Trophoblast cell (in vitro differentiated cells and primary cell): Measurements from ENCODE around the gene DNAJC17.

ENCODE experiments used
- DNase-seq, 2 donors: peaks; one replicate each; pipeline ENCODE4 v3.0.0-alpha.2; 2016
- H2AFZ ChIP-seq: 2 replicates; pipeline ENCODE4 v1.6.1; 2013; ENCODE audit warnings: low read length, moderate library complexity, mild to moderate bottlenecking; ENCODE audit not compliant: insufficient read depth, poor library complexity
- H2AK5ac ChIP-seq: 2 replicates; pipeline ENCODE4 v1.6.1; 2013; ENCODE audit warnings: mild to moderate bottlenecking, low read length
- H2BK120ac ChIP-seq: 2 replicates; pipeline ENCODE4 v1.6.1; 2013; ENCODE audit warnings: low read length, mild to moderate bottlenecking, moderate library complexity; ENCODE audit not compliant: insufficient read depth, poor library complexity
- H2BK12ac ChIP-seq: 2 replicates; pipeline ENCODE4 v1.6.1; 2013; ENCODE audit warnings: mild to moderate bottlenecking, low read length, moderate library complexity
- H2BK5ac ChIP-seq: 2 replicates; pipeline ENCODE4 v1.6.1; 2013; ENCODE audit warnings: low read length, low read depth, moderate library complexity, mild to moderate bottlenecking; ENCODE audit not compliant: poor library complexity
- H3K14ac ChIP-seq: 2 replicates; pipeline ENCODE4 v1.6.1; 2013; ENCODE audit warnings: mild to moderate bottlenecking, low read length
- H3K18ac ChIP-seq: 2 replicates; pipeline ENCODE4 v1.6.1; 2013; ENCODE audit warnings: mild to moderate bottlenecking, low read length
- H3K23ac ChIP-seq: 2 replicates; pipeline ENCODE4 v1.6.1; 2013; ENCODE audit warnings: low read length
- H3K27ac ChIP-seq: 2 replicates; pipeline ENCODE4 v1.5.1; 2013; ENCODE audit warnings: low read depth, mild to moderate bottlenecking, inconsistent platforms, low read length, moderate library complexity
- H3K27me3 ChIP-seq: 2 replicates; pipeline ENCODE4 v1.6.1; 2013; ENCODE audit warnings: inconsistent platforms, mild to moderate bottlenecking, low read length, moderate library complexity; ENCODE audit not compliant: insufficient read depth
- H3K36me3 ChIP-seq, 2 experiments: 1 replicate in 1 of 2; 2 replicates in 1 of 2; pipeline ENCODE4 v1.6.1; 2013; ENCODE audit warnings: low read length in 2 of 2, mild to moderate bottlenecking in 2 of 2, moderate library complexity in 1 of 2; ENCODE audit not compliant: insufficient read depth in 2 of 2, control insufficient read depth in 1 of 2
- H3K4ac ChIP-seq: 2 replicates; pipeline ENCODE4 v1.6.1; 2013; ENCODE audit warnings: low read depth, mild to moderate bottlenecking, low read length, moderate library complexity
- H3K4me1 ChIP-seq, 2 experiments: 1 replicate in 1 of 2; 2 replicates in 1 of 2; pipeline ENCODE4 v1.6.1; 2013; ENCODE audit warnings: low read length in 2 of 2, mild to moderate bottlenecking in 2 of 2, moderate library complexity in 1 of 2; ENCODE audit not compliant: insufficient read depth in 2 of 2, control insufficient read depth in 1 of 2
- H3K4me2 ChIP-seq: 2 replicates; pipeline ENCODE4 v1.6.1; 2013; ENCODE audit warnings: inconsistent platforms, mild to moderate bottlenecking, low read length, moderate library complexity
- H3K4me3 ChIP-seq: 2 replicates; pipeline ENCODE4 v1.5.1; 2013; ENCODE audit warnings: mild to moderate bottlenecking, low read depth, low read length, inconsistent platforms
- H3K79me1 ChIP-seq: one replicate; pipeline ENCODE4 v1.6.1; 2013; ENCODE audit warnings: low read length
- H3K79me2 ChIP-seq: 2 replicates; pipeline ENCODE4 v1.6.1; 2013; ENCODE audit warnings: low read length, mild to moderate bottlenecking; ENCODE audit not compliant: control insufficient read depth, insufficient read depth, poor library complexity
- H3K9ac ChIP-seq: 2 replicates; pipeline ENCODE4 v1.6.1; 2013; ENCODE audit warnings: mild to moderate bottlenecking, low read length
- H3K9me3 ChIP-seq: 2 replicates; pipeline ENCODE4 v1.6.1; 2013; ENCODE audit warnings: low read depth, mild to moderate bottlenecking, control low read depth, inconsistent platforms, low read length; ENCODE audit not compliant: insufficient read depth
- H4K12ac ChIP-seq: 2 replicates; pipeline ENCODE4 v1.6.1; 2013; ENCODE audit warnings: low read depth, mild to moderate bottlenecking, low read length, moderate library complexity
- H4K8ac ChIP-seq: 2 replicates; pipeline ENCODE4 v1.6.1; 2013; ENCODE audit warnings: low read depth, mild to moderate bottlenecking, low read length, moderate library complexity
- H4K91ac ChIP-seq: one replicate; pipeline ENCODE4 v1.6.1; 2013; ENCODE audit warnings: low read depth, mild to moderate bottlenecking, low read length, moderate library complexity
- whole genome bisulfite sequencing: extraction: QIAGEN DNeasy Blood & Tissue Kit; methylation state at CpG from one replicate; pipeline ENCODE4 v1.1.7; 2013; ENCODE audit warnings: missing lambda C conversion rate; ENCODE audit not compliant: insufficient read length, insufficient coverage; ENCODE audit errors: extremely low coverage; 5-methylcytosine and 5-hydroxymethylcytosine counted together

Gene DNAJC17

DNA sequence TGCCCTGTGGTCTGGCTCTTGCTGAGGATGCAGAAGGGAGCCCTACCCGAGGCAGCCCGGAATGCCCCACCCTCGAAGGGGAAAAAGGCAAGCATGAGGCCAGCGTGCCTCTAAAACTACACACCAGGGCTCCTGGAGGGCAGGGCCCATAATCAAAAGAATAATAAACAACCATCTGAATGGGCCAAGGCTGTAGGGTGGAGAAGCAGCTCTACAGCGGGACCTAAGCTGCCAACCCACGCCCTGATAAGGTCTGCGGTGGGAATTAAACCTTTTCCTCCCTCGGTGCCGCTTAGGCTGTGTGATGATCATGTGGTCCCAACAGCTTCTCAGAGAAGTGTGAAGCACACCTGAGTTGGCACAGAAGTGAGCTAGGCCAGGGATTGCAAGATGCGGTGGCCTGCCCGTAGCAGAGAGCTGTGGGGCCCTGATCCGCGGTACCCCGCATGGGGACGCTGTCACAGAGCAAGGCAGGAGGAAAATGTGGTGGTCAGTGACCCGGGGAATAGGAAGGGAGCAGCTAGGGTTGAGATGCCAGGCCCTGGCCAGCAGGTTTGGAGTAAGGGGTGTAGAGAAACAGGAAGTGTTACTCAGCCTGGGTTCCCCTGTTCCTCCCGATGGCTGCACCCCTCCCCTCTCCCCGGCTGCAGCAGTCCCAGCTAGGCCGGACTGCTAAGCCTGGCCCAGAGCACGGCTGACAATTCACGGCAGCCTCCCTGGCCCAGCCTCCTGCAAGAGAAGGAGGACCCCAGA is 38.6 kb downstream of the DNAJC17 start:
- no peak overlapping the region for H3K14ac ChIP-seq
- no peak overlapping the region for H2AFZ ChIP-seq
- no peak overlapping the region for H3K27ac ChIP-seq
- H3K4ac ChIP-seq, result no peak overlapping the region
- no peak overlapping the region for H3K4me3 ChIP-seq
- H2BK12ac ChIP-seq, result no peak overlapping the region
- DNase-seq, result no peak
- H4K12ac ChIP-seq, result no peak overlapping the region
- no peak overlapping the region for H3K23ac ChIP-seq
- peaks cover 34 to 40% of the 10 kb centered on the region in 2 experiments for H3K36me3 ChIP-seq
- peaks cover 12 to 13% of the 10 kb centered on the region in 2 experiments for H3K4me1 ChIP-seq
- H3K4me2 ChIP-seq, result no peak overlapping the region
- H4K8ac ChIP-seq, result no peak overlapping the region
- no peak overlapping the region for H3K9ac ChIP-seq
- no peak overlapping the region for H2BK120ac ChIP-seq
- no peak overlapping the region for H3K18ac ChIP-seq
- no peak overlapping the region for H4K91ac ChIP-seq
- no peak overlapping the region for H2BK5ac ChIP-seq
- H2AK5ac ChIP-seq, result no peak overlapping the region
- WGBS, result no CpG with 5 or more reads among the region's 21 CpGs
- no peaks in the 10 kb centered on the region for H3K79me2 ChIP-seq
- H3K9me3 ChIP-seq, result peaks cover 2% of the 10 kb centered on the region
- H3K79me1 ChIP-seq, result peaks cover 5% of the 10 kb centered on the region
- no peaks in the 10 kb centered on the region for H3K27me3 ChIP-seq

DNA sequence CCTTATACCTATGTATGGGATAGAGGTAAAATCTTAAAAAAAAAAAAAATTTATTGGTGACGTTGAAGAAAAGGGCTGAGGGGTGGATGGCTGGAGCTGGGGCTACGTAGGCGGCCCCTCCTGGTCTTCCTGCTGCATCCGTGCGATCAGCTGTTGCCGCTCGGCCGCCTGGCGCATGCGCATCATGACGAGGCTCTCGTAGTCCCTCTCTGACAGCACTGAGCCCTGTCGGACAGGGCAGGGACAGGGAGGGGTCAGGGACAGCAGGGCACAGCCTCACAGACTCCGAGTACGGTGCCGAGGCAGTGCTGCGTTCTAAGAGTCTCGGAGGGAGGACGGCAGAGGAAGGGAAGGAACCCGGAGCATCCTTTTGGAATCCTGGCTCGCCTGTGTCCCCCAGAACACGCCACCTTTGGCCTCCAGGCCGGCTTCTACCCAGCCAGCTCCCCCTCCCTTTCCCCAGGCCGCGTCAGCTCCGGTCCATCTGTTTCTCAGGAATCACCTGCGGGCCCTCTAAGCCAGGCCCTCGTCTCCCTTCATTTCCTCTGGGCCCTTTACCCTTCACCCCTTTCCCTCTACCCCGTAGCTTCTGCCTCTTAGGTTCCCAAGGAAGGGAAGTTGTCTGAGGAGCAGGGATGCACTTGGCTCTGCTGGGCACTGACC is 39.3 kb downstream of the DNAJC17 start:
- Histone ChIP-seq H3K9me3 (peaks cover 2% of the 10 kb centered on the region), H2AFZ (no peak overlapping the region), H4K12ac (no peak overlapping the region), H3K9ac (no peak overlapping the region), H3K4ac (no peak overlapping the region), H3K14ac (no peak overlapping the region), H3K36me3 (peaks cover 27 to 33% of the 10 kb centered on the region in 2 experiments), H3K79me2 (no peaks in the 10 kb centered on the region), H4K91ac (no peak overlapping the region), H3K4me3 (no peak overlapping the region), H3K27ac (no peak overlapping the region), H2BK12ac (no peak overlapping the region), H2BK120ac (no peak overlapping the region), H4K8ac (no peak overlapping the region), H2BK5ac (no peak overlapping the region), H3K4me1 (peaks cover 18 to 19% of the 10 kb centered on the region in 2 experiments), H2AK5ac (no peak overlapping the region), H3K4me2 (no peak overlapping the region), H3K23ac (no peak overlapping the region), H3K79me1 (peaks cover 11% of the 10 kb centered on the region), H3K18ac (no peak overlapping the region), H3K27me3 (no peaks in the 10 kb centered on the region)
- DNase-seq, result no peak
- no CpG with 5 or more reads among the region's 29 CpGs for WGBS

DNA sequence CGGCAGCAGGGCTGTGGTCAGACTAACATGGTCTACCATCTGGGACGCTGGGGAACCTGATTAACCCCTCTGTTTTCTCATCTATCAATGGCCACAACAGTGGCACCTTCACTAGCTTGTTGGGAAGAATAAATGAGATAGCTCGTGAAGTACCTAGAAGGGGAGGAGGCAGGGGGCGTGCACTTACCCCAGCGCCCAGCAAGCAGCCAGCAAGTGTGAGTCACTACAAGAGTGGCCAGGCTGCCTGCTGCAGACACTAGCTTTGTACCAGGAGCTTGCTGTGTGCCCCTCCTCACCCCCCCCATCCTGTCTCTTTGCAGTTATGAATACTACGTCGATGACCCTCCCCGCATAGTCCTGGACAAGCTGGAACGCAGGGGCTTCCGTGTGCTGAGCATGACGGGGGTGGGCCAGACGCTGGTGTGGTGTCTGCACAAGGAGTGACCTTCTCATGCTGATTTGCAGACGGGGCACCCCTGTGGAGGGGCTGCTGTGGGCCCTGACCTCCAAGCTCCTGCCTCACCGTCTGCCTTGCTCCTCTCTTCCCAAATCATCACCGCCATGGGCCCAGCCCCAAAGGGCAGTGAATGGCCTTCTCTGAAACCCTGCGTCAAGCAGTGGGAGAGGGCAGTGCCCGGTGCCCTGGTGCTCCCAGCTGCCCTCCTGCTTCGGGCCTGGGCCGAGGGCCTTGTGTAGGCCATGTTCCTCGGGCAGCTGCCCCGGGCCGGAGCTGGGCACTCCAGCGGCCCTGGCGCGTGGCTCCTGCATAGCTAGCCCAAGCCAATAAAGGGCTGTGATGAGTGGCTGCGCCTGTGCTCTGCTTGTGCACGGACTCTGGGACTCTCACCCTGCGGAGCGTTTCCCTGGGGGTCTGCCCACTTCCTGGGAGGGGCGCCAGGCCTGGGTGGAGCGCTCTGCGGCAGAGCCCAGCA is 40.1 kb downstream of the DNAJC17 start:
- H3K36me3 ChIP-seq, result peaks cover 22 to 29% of the 10 kb centered on the region in 2 experiments
- H3K14ac ChIP-seq, result no peak overlapping the region
- no peaks in the 10 kb centered on the region for H3K79me2 ChIP-seq
- H3K23ac ChIP-seq, result no peak overlapping the region
- no CpG with 5 or more reads among the region's 32 CpGs for WGBS
- H3K27me3 ChIP-seq, result no peaks in the 10 kb centered on the region
- no peak overlapping the region for H3K18ac ChIP-seq
- no peak overlapping the region for H3K4ac ChIP-seq
- peaks cover 18 to 19% of the 10 kb centered on the region in 2 experiments for H3K4me1 ChIP-seq
- H2BK12ac ChIP-seq, result no peak overlapping the region
- H3K9ac ChIP-seq, result no peak overlapping the region
- DNase-seq, result no peak
- H4K91ac ChIP-seq, result no peak overlapping the region
- no peak overlapping the region for H2AFZ ChIP-seq
- no peak overlapping the region for H4K8ac ChIP-seq
- peaks cover 2% of the 10 kb centered on the region for H3K9me3 ChIP-seq
- H3K79me1 ChIP-seq, result peaks cover 11% of the 10 kb centered on the region
- no peak overlapping the region for H2BK5ac ChIP-seq
- no peak overlapping the region for H2AK5ac ChIP-seq
- H3K4me2 ChIP-seq, result no peak overlapping the region
- H4K12ac ChIP-seq, result no peak overlapping the region
- no peak overlapping the region for H2BK120ac ChIP-seq
- no peak overlapping the region for H3K27ac ChIP-seq
- no peak overlapping the region for H3K4me3 ChIP-seq

DNA sequence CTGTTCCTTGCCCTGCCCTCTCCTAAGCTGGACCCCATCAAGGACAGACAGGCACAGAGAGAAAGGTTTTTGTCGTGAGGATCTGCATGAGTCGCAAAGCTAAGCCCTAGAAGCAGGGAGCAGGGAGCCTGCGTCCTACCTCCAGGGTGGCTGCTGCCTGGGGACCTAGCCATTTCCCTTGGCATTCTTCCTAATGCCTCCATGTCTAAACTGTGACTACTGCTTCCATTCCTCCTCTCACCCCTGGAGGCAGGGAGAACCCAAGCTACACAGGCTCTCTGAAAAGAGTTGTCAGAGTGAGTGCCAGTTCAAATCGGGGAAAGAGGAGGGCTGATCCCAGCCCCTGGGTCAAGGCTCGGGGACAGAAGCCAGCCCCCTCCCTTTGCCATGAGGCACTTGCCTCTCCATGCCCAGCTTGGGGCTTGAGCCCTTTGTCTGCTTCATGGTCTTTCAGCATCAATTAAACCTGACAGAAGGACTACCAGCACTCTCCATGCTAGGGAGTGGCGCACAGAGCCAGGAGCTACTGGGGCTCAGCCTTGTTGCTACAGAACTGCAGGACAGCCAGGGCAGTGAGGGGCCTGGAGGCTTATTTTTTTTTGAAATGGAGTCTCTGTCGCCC is 41.0 kb downstream of the DNAJC17 start:
- no peak overlapping the region for H4K12ac ChIP-seq

More for the DNA sequence above, 41.0 kb downstream of the DNAJC17 start:
- no peak overlapping the region for H3K18ac ChIP-seq
- H2BK5ac ChIP-seq, result no peak overlapping the region
- no peak overlapping the region for H2BK12ac ChIP-seq
- H4K8ac ChIP-seq, result no peak overlapping the region
- H3K79me2 ChIP-seq, result no peaks in the 10 kb centered on the region
- no peak overlapping the region for H2BK120ac ChIP-seq
- H3K36me3 ChIP-seq, result peaks cover 19 to 26% of the 10 kb centered on the region in 2 experiments
- H2AK5ac ChIP-seq, result no peak overlapping the region
- peaks cover 18 to 19% of the 10 kb centered on the region in 2 experiments for H3K4me1 ChIP-seq
- H3K27me3 ChIP-seq, result no peaks in the 10 kb centered on the region
- no peak overlapping the region for H3K4me2 ChIP-seq
- no peak overlapping the region for H3K23ac ChIP-seq
- H3K9me3 ChIP-seq, result peaks cover 2% of the 10 kb centered on the region
- H3K4ac ChIP-seq, result no peak overlapping the region
- H4K91ac ChIP-seq, result no peak overlapping the region
- no peak overlapping the region for H2AFZ ChIP-seq
- no peak overlapping the region for H3K4me3 ChIP-seq
- H3K79me1 ChIP-seq, result peaks cover 11% of the 10 kb centered on the region
- WGBS, result no CpG with 5 or more reads among the region's 7 CpGs
- H3K27ac ChIP-seq, result no peak overlapping the region
- H3K9ac ChIP-seq, result no peak overlapping the region
- no peak overlapping the region for H3K14ac ChIP-seq
- no peak for DNase-seq
